ENCODE measurements around the gene CYP2C9. TPM values are rescaled to one million over a fixed set of nuclear protein-coding genes. Genes with fewer than 3 reads are reported as not detected.

CYP2C9 gene
- total and polyA plus RNA-seq, 2 experiments from 2014 or later, result not detected

DNA sequence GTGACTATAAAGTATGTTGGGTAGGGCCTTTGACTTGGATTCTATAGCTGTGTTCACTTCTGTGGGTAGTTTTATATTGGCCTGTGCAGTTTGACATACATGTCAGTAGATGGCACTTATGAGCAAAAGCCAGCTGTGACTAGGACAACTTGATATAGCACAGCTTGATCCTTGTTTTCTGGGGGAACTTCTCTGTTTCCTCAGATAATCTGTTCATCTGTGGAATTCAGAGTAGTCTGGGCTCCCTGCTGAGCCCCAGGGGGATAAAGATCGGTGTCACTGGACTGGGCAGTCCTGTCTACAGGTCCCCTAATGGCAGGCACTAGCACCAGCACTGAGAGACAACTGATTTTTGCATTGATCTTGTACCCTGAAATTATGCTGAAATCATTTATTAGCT lies 25.4 kb downstream of the CYP2C9 start:
- no peaks in the 10 kb centered on the region for H3K4me1 Mint-ChIP-seq
- H3K4me3 Mint-ChIP-seq, result no peak overlapping the region
- Histone ChIP-seq H3K79me2 (replicated peaks; ENCODE audit: insufficient read depth) (no peaks in the 10 kb centered on the region), H3K36me3 (ENCODE audit: insufficient read depth) (no peaks in the 10 kb centered on the region), H4K20me1 (replicated peaks; ENCODE audit: insufficient read depth) (no peaks in the 10 kb centered on the region), H2AFZ (no peak overlapping the region), H3K27me3 (ENCODE audit: insufficient read depth) (no peaks in the 10 kb centered on the region), H3K4me1 (ENCODE audit: insufficient read depth) (no peaks in the 10 kb centered on the region), H3K9me2 (ENCODE audit: insufficient read depth) (no peaks in the 10 kb centered on the region), H3F3A (replicated peaks; ENCODE audit: low read depth) (no peaks in the 10 kb centered on the region), H3K4me2 (no peak overlapping the region), H3K4me3 (no peak overlapping the region), H3K27ac (ENCODE audit: low read depth) (no peak overlapping the region)
- H3K27ac Mint-ChIP-seq, result no peak overlapping the region
- H3K27me3 Mint-ChIP-seq (ENCODE audit: insufficient read depth, low read depth, poor library complexity), result no peaks in the 10 kb centered on the region
- H3K36me3 Mint-ChIP-seq (ENCODE audit: low read depth), result peaks cover 15% of the 10 kb centered on the region
- TF ChIP-seq, protein P1, sequence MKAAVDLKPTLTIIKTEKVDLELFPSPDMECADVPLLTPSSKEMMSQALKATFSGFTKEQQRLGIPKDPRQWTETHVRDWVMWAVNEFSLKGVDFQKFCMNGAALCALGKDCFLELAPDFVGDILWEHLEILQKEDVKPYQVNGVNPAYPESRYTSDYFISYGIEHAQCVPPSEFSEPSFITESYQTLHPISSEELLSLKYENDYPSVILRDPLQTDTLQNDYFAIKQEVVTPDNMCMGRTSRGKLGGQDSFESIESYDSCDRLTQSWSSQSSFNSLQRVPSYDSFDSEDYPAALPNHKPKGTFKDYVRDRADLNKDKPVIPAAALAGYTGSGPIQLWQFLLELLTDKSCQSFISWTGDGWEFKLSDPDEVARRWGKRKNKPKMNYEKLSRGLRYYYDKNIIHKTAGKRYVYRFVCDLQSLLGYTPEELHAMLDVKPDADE (IDR thresholded peaks at IDR 0.05), result no peak
- TF ChIP-seq, protein P2, sequence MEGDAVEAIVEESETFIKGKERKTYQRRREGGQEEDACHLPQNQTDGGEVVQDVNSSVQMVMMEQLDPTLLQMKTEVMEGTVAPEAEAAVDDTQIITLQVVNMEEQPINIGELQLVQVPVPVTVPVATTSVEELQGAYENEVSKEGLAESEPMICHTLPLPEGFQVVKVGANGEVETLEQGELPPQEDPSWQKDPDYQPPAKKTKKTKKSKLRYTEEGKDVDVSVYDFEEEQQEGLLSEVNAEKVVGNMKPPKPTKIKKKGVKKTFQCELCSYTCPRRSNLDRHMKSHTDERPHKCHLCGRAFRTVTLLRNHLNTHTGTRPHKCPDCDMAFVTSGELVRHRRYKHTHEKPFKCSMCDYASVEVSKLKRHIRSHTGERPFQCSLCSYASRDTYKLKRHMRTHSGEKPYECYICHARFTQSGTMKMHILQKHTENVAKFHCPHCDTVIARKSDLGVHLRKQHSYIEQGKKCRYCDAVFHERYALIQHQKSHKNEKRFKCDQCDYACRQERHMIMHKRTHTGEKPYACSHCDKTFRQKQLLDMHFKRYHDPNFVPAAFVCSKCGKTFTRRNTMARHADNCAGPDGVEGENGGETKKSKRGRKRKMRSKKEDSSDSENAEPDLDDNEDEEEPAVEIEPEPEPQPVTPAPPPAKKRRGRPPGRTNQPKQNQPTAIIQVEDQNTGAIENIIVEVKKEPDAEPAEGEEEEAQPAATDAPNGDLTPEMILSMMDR (conservative IDR thresholded peaks at IDR 0.05; ENCODE audit: low read depth in 2 of 2), result peak; percentile 75 to 77
- DNase-seq (ENCODE audit: low spot score) (peak; percentile 81), ATAC-seq (peak; percentile 94)
- H3K9me3 Mint-ChIP-seq, result peaks cover 28% of the 10 kb centered on the region

DNA sequence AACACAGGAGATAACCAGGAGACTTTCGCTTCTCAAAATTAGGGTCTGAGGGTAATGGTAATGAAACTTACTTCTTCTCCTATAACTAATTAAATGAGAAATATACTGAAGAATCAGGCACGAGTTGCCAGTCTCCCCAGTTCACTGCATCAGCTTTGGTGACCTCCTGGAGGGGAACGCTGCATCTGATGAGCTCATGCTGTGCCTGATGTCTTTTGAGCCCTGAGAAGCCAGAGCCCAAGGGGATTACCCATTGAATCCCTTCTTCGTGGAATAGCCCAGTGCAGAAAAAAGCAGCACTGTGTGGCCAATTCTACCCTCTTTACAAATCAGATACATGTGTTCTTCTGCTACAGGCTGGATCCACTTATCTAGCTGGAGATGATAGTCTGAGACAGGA lies 45.1 kb downstream of the CYP2C9 start:
- Histone ChIP-seq H3K4me1 (ENCODE audit: insufficient read depth) (no peaks in the 10 kb centered on the region), H3K4me2 (no peak overlapping the region), H3K36me3 (ENCODE audit: insufficient read depth) (no peaks in the 10 kb centered on the region), H4K20me1 (replicated peaks; ENCODE audit: insufficient read depth) (no peaks in the 10 kb centered on the region), H3K27me3 (ENCODE audit: insufficient read depth) (no peaks in the 10 kb centered on the region), H3K27ac (ENCODE audit: low read depth) (no peak overlapping the region), H3K9me2 (ENCODE audit: insufficient read depth) (no peaks in the 10 kb centered on the region), H3F3A (replicated peaks; ENCODE audit: low read depth) (no peaks in the 10 kb centered on the region), H3K4me3 (no peak overlapping the region), H3K79me2 (replicated peaks; ENCODE audit: insufficient read depth) (no peaks in the 10 kb centered on the region), H2AFZ (0 out of 2 replicates have a peak overlapping the region, but pooled peaks have one; percentile 1)
- H3K9me3 Mint-ChIP-seq, result peaks cover 8% of the 10 kb centered on the region
- no peak overlapping the region for H3K27ac Mint-ChIP-seq
- no peak overlapping the region for H3K4me3 Mint-ChIP-seq
- peak; percentile 89 for ATAC-seq
- peak; percentile 30 for DNase-seq (ENCODE audit: low spot score)
- no peaks in the 10 kb centered on the region; the same call in 2 of the 3 replicates for H3K36me3 Mint-ChIP-seq (ENCODE audit: low read depth)
- H3K27me3 Mint-ChIP-seq (ENCODE audit: insufficient read depth, low read depth, poor library complexity), result peaks cover 2% of the 10 kb centered on the region
- H3K4me1 Mint-ChIP-seq, result no peaks in the 10 kb centered on the region; the same call in 2 of the 3 replicates
- TF ChIP-seq JUNB (IDR thresholded peaks at IDR 0.05; ENCODE audit: unreplicated experiment) (no peak), STAT1 (IDR thresholded peaks at IDR 0.05; ENCODE audit: unreplicated experiment) (no peak), ZNF114 (CRISPR knock-in tag; IDR thresholded peaks at IDR 0.05) (no peak), ZNF331 (CRISPR knock-in tag; IDR thresholded peaks at IDR 0.05; ENCODE audit: low read depth) (no peak), NANOG (IDR thresholded peaks at IDR 0.05; ENCODE audit: borderline replicate concordance) (no peak), EZH2phosphoT487 (IDR thresholded peaks at IDR 0.05; ENCODE audit: unreplicated experiment) (no peak), POLR2AphosphoS5 (IDR thresholded peaks at IDR 0.05; ENCODE audit: low read depth) (no peak), EZH2 (IDR thresholded peaks at IDR 0.05; ENCODE audit: low read depth, unreplicated experiment) (no peak), CREB1 (CRISPR knock-in tag; IDR thresholded peaks at IDR 0.05; ENCODE audit: low read depth) (no peak)
- TF ChIP-seq, protein P1 (IDR thresholded peaks at IDR 0.05), result no peak
- TF ChIP-seq, protein P2 (conservative IDR thresholded peaks at IDR 0.05; ENCODE audit: low read depth in 2 of 2), result no peak
- TF ChIP-seq, protein P3, sequence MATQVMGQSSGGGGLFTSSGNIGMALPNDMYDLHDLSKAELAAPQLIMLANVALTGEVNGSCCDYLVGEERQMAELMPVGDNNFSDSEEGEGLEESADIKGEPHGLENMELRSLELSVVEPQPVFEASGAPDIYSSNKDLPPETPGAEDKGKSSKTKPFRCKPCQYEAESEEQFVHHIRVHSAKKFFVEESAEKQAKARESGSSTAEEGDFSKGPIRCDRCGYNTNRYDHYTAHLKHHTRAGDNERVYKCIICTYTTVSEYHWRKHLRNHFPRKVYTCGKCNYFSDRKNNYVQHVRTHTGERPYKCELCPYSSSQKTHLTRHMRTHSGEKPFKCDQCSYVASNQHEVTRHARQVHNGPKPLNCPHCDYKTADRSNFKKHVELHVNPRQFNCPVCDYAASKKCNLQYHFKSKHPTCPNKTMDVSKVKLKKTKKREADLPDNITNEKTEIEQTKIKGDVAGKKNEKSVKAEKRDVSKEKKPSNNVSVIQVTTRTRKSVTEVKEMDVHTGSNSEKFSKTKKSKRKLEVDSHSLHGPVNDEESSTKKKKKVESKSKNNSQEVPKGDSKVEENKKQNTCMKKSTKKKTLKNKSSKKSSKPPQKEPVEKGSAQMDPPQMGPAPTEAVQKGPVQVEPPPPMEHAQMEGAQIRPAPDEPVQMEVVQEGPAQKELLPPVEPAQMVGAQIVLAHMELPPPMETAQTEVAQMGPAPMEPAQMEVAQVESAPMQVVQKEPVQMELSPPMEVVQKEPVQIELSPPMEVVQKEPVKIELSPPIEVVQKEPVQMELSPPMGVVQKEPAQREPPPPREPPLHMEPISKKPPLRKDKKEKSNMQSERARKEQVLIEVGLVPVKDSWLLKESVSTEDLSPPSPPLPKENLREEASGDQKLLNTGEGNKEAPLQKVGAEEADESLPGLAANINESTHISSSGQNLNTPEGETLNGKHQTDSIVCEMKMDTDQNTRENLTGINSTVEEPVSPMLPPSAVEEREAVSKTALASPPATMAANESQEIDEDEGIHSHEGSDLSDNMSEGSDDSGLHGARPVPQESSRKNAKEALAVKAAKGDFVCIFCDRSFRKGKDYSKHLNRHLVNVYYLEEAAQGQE (IDR thresholded peaks at IDR 0.05; ENCODE audit: unreplicated experiment), result no peak

Data from GM23338 (cell line).